GM19238 (cell line): Measurements from ENCODE around the gene DBH.
A peak's percentile ranks its signal among the peaks of the same experiment; 100 is the strongest.

Experiments
- DNase-seq: peaks from one replicate; pipeline ENCODE4 v3.0.0; 2011; ENCODE audit warnings: low spot score; ENCODE audit not compliant: insufficient read length

The DBH gene

GRCh38 chr9:133604214-133604613, 31.9 kb upstream of the DBH start:
- no peak for DNase-seq

DNA sequence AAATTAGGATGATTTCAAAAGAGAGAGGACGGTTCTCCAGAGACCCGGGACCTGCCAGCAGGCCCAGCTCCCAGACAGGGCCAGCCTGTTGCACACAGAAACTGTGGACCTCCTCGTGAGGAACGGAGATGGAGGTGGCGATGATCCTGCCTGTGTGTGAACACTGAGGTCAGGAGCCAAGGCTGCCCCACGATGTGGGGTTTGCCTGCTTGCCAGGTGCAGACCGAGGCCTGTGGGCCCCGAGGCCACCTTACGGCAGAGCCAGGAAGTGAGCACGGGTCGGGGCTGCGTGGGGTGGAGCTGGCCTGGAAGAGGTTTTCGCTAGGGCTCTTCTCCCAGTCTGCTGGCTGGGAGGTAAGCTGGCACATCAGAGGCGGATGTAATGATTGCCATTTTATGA, 31.3 kb upstream of the DBH start:
- no peak for DNase-seq

DNA sequence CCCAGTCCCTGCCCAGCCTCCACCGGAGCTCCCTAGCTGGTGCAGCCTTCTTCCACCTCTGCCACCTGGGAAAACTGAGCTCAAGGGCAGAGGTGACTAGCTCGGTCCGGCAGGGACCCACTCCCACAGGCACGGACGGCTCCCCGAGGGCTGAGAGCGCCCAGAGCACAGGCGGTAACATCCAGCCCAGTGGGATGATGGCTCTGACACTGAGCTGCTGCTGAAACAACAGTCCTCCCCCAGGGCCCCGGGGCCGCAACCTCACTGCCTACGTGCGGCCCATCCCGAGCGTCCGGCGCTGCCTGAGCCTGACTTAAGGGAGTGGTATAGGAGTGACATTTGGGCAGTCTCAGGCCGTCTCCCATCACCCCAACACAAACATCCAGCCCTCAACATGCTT, 30.7 kb upstream of the DBH start:
- DNase-seq = no peak

DNA sequence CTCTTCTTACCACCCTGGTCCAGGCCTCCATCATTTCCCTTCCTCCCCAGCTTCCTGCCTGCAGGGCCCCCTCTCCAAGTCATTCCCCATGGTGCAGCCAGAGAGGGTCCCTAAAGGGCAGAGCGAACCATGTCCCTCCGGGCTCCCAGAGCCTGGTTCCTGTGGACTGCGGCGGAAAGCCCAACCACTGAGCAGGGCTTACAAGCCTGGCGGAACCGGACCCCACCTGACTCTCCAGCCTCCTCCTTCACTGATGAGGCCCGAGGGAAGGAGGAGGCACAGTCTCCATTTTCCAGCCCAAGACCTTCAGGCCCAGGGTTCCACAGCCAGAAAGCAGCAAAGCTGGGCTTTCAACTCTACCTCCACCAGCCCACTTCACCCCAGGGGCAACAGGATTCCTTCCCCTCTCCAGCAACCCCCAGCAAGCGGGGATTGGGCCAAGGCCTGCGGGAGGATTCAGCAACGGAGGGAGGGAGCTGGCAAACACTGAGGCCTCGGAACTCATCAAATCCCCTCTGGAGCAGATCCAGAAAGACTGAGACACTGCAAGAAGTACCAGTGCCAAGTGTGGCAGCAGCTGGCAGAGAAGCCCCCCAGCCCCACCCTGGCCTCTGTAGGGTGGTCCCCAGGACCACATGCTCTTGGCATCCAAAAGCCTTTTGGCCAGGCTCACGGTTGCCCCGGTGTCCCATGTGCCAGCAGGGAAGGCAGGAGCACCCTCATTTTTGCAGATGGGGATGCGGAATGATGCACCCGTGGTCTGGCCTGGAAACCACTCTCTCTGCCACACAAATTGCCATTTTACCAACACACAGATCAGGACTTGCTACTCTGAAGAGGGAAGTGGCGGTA, 30.1 kb upstream of the DBH start:
- no peak for DNase-seq

DNA sequence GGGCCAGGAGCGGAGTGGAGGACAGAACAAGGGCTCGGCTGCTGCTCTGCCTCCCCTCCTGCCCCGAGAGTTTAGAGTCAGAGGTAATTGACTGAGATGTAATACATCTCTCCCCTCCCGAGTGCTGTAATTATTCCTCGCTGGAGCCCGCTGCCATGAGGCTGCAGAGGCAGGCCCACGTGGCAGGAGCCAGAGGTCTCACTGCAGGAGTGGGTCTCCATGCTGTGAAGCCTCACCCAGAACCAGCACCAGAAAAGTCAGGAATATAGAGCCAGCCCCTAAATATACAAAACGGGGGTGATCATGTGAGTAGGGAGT, 29.5 kb upstream of the DBH start:
- no peak for DNase-seq

DNA sequence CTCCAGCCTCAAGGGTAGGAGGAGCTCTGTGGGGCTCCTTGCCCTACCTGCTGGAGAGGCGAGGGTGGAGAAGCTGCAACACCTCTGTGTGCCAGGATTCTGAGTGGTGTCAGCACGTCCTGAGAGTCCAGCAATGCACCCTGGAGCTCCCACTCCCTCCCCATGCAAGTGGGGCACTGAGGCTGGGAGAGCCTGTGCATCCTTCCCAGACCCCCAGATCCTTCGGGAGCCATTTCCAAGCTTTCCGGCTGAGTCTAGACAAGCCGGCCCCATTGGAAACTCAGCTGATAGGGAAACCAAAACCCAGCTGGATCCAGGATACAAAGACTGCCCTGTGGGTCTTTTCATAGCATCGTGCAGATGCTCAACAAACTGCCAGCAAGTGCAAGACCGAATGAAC, 28.8 kb upstream of the DBH start:
- no peak for DNase-seq

DNA sequence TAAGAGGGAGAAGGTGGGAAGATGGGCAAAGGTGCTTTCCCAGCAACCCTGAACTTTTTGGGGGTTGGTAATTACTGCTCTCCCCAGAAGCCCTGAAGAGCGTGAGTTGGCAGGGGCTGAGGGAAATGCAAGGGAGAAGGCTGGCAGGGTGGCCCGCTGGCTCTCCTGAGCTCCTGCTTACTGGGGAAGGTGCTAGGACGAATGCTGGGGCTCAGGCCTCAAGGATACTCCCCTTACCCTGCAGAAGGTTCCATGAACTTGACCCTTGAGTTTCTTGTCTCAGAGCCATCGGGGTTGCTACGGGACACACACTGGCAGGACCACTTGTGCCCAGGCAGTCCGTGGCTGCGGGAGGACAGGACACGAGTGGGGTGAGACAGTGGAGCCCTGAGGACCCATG, 28.2 kb upstream of the DBH start:
- no peak for DNase-seq

DNA sequence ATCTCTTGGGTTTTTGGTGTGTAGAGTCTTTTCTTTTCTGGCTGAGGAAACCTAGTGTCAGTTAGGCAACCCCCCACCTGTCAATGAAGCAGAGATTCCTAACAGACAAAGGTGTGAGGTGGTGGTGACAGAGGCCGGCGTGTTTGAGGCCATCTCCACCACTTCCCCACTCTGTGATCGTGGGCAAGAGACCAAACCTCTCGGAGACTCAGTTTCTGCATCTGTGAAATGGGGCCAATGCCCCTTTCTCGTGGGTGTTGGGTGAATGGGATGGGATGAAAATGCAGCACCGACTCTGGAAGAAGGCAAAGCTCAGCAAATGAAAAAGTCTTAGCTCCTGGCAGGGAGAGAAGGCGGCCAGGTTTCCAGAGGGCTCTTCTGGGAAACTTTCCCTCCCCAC, 27.8 kb upstream of the DBH start:
- no peak for DNase-seq

- DNase-seq = no peak
Measured at GRCh38 chr9:133608889-133609288, 27.3 kb upstream of the DBH start.

- DNase-seq = no peak
Measured at GRCh38 chr9:133609311-133610098, 26.7 kb upstream of the DBH start, which contains the start of gene FAM163B. TSS of gene FAM163B (minus strand) at chr9:133609389. CDS start at chr9:133580223, 29,166 bp downstream.

- no peak for DNase-seq
Measured at GRCh38 chr9:133610845-133611244, 25.3 kb upstream of the DBH start.

- DNase-seq = no peak
Measured at GRCh38 chr9:133612051-133612450, 24.1 kb upstream of the DBH start.

GRCh38 chr9:133612816-133613215, 23.3 kb upstream of the DBH start:
- DNase-seq = no peak

- DNase-seq = no peak
Measured at GRCh38 chr9:133613432-133613831, 22.7 kb upstream of the DBH start.

DNA sequence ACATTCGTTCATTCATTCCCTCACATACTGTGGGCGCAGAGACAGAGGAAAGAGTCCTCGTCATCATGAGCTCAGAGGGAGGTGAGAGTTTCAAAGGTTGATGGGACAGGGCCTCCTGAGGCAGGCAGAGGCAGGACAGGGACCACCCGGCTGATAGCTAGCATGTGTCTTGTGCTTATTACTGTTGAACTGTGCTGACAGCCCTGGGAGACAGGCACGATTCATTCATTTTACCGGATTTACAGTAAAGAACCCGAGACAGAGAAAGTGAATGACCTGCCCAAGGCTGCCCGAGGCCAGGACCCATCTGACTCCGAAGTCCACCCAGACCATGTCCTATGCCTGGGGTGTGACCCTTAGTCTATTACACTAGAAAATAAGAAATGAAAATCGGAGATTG, 22.1 kb upstream of the DBH start:
- no peak for DNase-seq

- DNase-seq = no peak
Measured at GRCh38 chr9:133614678-133615077, 21.5 kb upstream of the DBH start.

DNA sequence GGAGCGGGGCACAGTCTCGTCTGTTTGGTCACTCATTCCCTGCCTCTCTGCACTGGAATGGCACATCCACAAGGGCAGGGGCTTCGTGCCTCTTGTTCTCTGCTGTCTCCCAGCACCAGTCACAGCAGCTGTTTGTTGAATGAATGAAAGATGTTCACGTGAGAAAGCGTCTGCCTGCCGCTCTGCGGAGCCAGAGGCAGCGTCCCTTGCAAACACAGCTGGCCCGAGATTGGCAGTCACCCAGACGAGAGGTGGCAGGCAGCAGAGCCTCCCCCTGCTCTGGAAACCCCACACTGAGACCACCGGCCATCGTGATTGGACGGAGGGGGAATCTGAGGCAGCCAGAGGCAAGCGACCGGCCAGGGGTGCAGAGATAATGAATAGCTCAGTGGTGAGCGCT, 21.0 kb upstream of the DBH start:
- no peak for DNase-seq

GRCh38 chr9:133615606-133616188, 20.5 kb upstream of the DBH start:
- no peak for DNase-seq

GRCh38 chr9:133616643-133617405, 19.3 kb upstream of the DBH start:
- DNase-seq = no peak

GRCh38 chr9:133618726-133619125, 17.4 kb upstream of the DBH start:
- no peak for DNase-seq

DNA sequence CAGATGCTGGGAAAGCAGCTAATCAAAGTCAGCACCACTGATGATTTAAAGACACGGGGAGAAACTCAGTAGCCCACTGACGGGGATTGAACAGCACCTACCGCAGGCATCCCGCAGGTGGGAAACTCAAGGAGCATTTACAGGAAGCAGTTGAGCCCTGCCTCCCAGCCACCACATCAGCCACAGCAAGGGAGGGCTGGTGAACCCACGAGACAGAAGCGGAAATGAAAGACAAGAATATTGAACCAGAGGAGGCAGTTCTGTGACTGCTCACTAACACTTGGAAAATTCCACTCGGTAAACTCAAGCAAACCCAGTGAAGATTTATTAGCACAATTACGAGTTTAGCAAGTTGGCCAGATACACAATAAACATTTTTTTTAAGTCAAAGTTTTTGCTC, 16.4 kb upstream of the DBH start:
- DNase-seq = peak; percentile 53
